Parathyroid adenoma (tissue), 2 donors: ENCODE data around the gene ITGAX.

Experiments used
- H2AFZ ChIP-seq: fragments of 300-600 bp; sonication (generic); one replicate; pipeline ENCODE4 v1.7.0; 2017; ENCODE audit warnings: antibody characterized with exemption, mild to moderate bottlenecking
- H3K27ac ChIP-seq: fragments of 300-600 bp; sonication (generic); one replicate; pipeline ENCODE4 v1.7.0; 2017
- H3K27me3 ChIP-seq: fragments of 300-600 bp; sonication (generic); one replicate; pipeline ENCODE4 v1.7.0; 2017; ENCODE audit warnings: low read length; ENCODE audit not compliant: control insufficient read depth, insufficient read depth
- H3K36me3 ChIP-seq: fragments of 300-600 bp; sonication (generic); one replicate; pipeline ENCODE4 v1.7.0; 2017; ENCODE audit warnings: low read length; ENCODE audit not compliant: control insufficient read depth, insufficient read depth
- H3K4me1 ChIP-seq: fragments of 300-600 bp; sonication (generic); one replicate; pipeline ENCODE4 v1.7.0; 2017; ENCODE audit warnings: control low read depth
- H3K4me2 ChIP-seq: fragments of 300-600 bp; sonication (generic); one replicate; pipeline ENCODE4 v1.7.0; 2017; ENCODE audit warnings: low read length
- H3K4me3 ChIP-seq: fragments of 300-600 bp; sonication (generic); one replicate; pipeline ENCODE4 v1.7.0; 2017; ENCODE audit warnings: low read depth, low read length
- H3K79me2 ChIP-seq: fragments of 300-600 bp; sonication (generic); one replicate; pipeline ENCODE4 v1.7.0; 2017; ENCODE audit warnings: control low read depth
- H3K9ac ChIP-seq: fragments of 300-600 bp; sonication (generic); one replicate; pipeline ENCODE4 v1.7.0; 2017; ENCODE audit warnings: mild to moderate bottlenecking
- H3K9me3 ChIP-seq: fragments of 300-600 bp; sonication (generic); one replicate; pipeline ENCODE4 v1.7.0; 2017; ENCODE audit warnings: low read length; ENCODE audit not compliant: control insufficient read depth
- CTCF ChIP-seq: fragments of 300-600 bp; sonication (generic); IDR thresholded peaks from one replicate; pipeline ENCODE4 v1.7.0; 2017; ENCODE audit warnings: antibody characterized with exemption, mild to moderate bottlenecking
- donor health status: primary hyperparathyroidism.

The ITGAX gene

GRCh38 chr16:31325171-31325570, 29.8 kb upstream of the ITGAX start:
- Histone ChIP-seq H3K9ac (no peak overlapping the region), H3K4me1 (no peaks in the 10 kb centered on the region)

GRCh38 chr16:31327646-31328225, 27.2 kb upstream of the ITGAX start:
- Histone ChIP-seq H2AFZ (no peak overlapping the region), H3K27ac (no peak overlapping the region), H3K4me1 (peaks cover 2% of the 10 kb centered on the region), H3K27me3 (no peaks in the 10 kb centered on the region), H3K36me3 (no peaks in the 10 kb centered on the region), H3K4me3 (no peak overlapping the region), H3K9me3 (no peaks in the 10 kb centered on the region), H3K9ac (no peak overlapping the region), H3K4me2 (no peak overlapping the region), H3K79me2 (no peaks in the 10 kb centered on the region)
- no peak for TF ChIP-seq CTCF

More at GRCh38 chr16:31325171-31325570, 29.8 kb upstream of the ITGAX start:
- Histone ChIP-seq H3K36me3 (no peaks in the 10 kb centered on the region), H3K4me2 (no peak overlapping the region), H3K27me3 (no peaks in the 10 kb centered on the region), H2AFZ (no peak overlapping the region), H3K9me3 (no peaks in the 10 kb centered on the region), H3K4me3 (no peak overlapping the region), H3K79me2 (no peaks in the 10 kb centered on the region), H3K27ac (no peak overlapping the region)
- no peak for TF ChIP-seq CTCF

DNA sequence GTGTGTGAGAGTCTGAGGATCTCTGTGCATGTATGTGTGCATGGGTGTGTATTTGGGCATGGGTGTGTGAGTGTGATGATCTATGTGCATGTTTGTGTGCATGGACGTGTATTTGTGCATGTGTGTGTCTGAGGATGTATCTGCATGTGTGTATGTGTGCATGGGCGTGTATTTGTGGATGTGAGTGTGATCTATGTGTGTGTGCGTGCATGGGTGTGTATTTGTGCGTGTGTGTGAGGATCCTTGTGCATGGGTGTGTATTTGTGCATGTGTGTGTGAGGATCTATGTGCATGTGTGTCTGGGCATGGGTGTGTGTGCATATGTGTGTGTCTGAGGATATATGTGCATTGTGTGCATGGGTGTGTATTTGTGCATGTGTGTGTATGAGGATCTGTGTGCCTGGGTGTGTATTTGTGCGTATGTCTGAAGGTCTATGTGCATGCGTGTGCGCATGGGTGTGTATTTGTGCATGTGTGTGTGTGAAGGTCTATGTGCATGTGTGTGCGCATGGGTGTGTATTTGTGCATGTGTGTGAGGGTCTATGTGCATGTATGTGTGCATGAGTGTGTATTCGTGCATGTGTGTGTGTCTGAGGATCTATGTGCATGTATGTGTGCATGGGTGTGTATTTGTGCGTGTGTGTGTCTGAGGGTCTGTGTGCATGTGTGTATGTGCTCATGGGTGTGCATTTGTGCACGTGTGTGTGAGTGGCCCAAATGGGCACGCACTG, 26.5 kb upstream of the ITGAX start:
- H2AFZ ChIP-seq: no peak overlapping the region
- no peaks in the 10 kb centered on the region for H3K27me3 ChIP-seq
- no peaks in the 10 kb centered on the region for H3K36me3 ChIP-seq
- no peak overlapping the region for H3K9ac ChIP-seq
- peaks cover 2% of the 10 kb centered on the region for H3K4me1 ChIP-seq
- no peak overlapping the region for H3K27ac ChIP-seq
- H3K4me3 ChIP-seq: no peak overlapping the region
- TF ChIP-seq CTCF: no peak
- H3K9me3 ChIP-seq: no peaks in the 10 kb centered on the region
- no peak overlapping the region for H3K4me2 ChIP-seq
- no peaks in the 10 kb centered on the region for H3K79me2 ChIP-seq

- Histone ChIP-seq H3K4me1 (peaks cover 2% of the 10 kb centered on the region), H3K27me3 (no peaks in the 10 kb centered on the region), H3K36me3 (no peaks in the 10 kb centered on the region), H3K27ac (no peak overlapping the region), H3K9me3 (no peaks in the 10 kb centered on the region), H3K4me2 (peak overlapping the region; percentile 33), H3K9ac (no peak overlapping the region), H2AFZ (peak overlapping the region; percentile 23), H3K4me3 (no peak overlapping the region), H3K79me2 (no peaks in the 10 kb centered on the region)
- no peak for TF ChIP-seq CTCF
Measured at GRCh38 chr16:31329671-31330552, 25.1 kb upstream of the ITGAX start.
